ENCODE results near the gene FAM89A.
A peak's percentile ranks its signal among the peaks of the same experiment; 100 is the strongest.
"Not testable (repeated sequence)": the region's sequence is repeated elsewhere in the genome, so short reads cannot be mapped to it uniquely, and the experiment has no call there.

Gene FAM89A

GRCh38 chr1:230987448-230987847, 52.6 kb downstream of the FAM89A start:
- no peak for TF ChIP-seq CTCF (IDR thresholded peaks at IDR 0.05; ENCODE audit: insufficient read depth, missing control alignments)
- DNase-seq (ENCODE audit: insufficient read length, low spot score) (no peak), FAIRE-seq (peak; percentile 38)

GRCh38 chr1:230986976-230987375, 53.1 kb downstream of the FAM89A start:
- no peak for FAIRE-seq
- DNase-seq (ENCODE audit: insufficient read length, low spot score), result no peak
- TF ChIP-seq CTCF (IDR thresholded peaks at IDR 0.05; ENCODE audit: insufficient read depth, missing control alignments), result no peak

DNA sequence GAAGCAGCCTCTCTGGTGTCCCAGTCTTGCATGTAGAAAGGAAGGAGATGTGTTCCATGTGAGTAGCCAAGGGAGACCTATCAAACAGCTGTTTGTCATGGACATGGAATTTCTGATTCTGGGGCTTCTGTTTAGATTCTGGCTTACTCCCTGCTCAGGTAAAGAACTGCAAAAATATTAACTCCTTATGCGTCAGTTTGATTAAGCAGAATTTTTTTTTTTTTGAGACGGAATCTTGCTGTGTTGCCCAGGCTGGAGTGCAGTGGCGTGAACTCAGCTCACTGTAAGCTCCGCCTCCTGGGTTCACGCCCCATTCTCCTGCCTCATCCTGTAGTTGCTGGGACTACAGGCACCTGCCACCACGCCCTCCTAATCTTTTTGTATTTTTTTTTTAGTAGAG, 54.3 kb downstream of the FAM89A start:
- FAIRE-seq, result no peak
- no peak for TF ChIP-seq CTCF (IDR thresholded peaks at IDR 0.05; ENCODE audit: insufficient read depth, missing control alignments)

GRCh38 chr1:230984622-230985515, 55.2 kb downstream of the FAM89A start:
- FAIRE-seq; DNase-seq (ENCODE audit: insufficient read length, low spot score): not testable (repeated sequence)

More for the DNA sequence above, 54.3 kb downstream of the FAM89A start:
- DNase-seq (ENCODE audit: insufficient read length, low spot score), result no peak

GRCh38 chr1:230983811-230984210, 56.2 kb downstream of the FAM89A start:
- FAIRE-seq (no peak), DNase-seq (ENCODE audit: insufficient read length, low spot score) (no peak)
- no peak for TF ChIP-seq CTCF (IDR thresholded peaks at IDR 0.05; ENCODE audit: insufficient read depth, missing control alignments)

DNA sequence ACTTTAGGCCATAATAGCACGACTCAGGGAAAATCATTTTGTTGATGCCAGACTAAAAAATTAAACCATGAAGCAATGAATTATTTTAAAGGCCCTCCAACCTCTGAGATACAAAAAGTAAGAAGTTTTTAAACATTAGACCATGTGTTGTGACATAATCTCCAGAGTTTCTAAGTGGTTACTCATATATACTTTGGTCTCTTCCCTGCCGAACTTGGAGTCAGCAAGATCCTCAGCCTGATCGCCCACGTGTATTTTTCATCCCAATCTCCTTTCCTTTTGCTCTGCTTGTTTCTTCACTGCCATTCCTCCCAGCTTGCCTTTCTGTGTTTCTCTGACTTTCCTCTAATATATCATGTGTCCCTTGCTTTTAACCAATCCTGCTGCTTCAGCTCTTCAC, 57.4 kb downstream of the FAM89A start:
- FAIRE-seq, result no peak
- TF ChIP-seq CTCF (IDR thresholded peaks at IDR 0.05; ENCODE audit: insufficient read depth, missing control alignments), result no peak
- DNase-seq (ENCODE audit: insufficient read length, low spot score), result no peak

DNA sequence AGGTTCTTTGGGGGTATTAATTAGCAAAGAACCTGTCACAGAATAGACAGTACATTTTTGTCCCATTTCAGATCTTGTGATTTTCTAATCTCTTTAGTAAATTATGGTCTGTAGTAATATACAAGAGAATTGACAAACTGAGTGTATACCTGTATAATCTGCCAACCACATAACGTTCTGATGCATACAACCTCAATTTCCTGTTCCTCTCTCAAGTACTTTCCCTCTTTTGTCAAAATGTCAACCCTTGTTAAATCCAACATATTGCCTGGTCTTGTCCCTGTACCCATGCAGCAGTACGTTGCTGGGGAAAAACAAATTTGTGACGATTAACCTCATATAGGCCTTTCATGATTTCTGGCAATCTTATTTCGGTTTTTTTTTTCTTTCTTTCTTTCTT, 60.1 kb downstream of the FAM89A start:
- no peak for TF ChIP-seq CTCF (IDR thresholded peaks at IDR 0.05; ENCODE audit: insufficient read depth, missing control alignments)
- DNase-seq (ENCODE audit: insufficient read length, low spot score), result no peak
- peak; percentile 48 for FAIRE-seq
